IMR-90 (cell line): ENCODE results near the gene RGL1. TPM values are rescaled to one million over a fixed set of nuclear protein-coding genes. Genes with fewer than 3 reads are reported as not detected.

Source experiments
- ATAC-seq: fragments of 200-7000 bp; cut with Tn5 transposase; 2 replicates; pipeline ENCODE4 v1.9.1; 2020; ENCODE audit warnings: low read depth, mild to moderate bottlenecking, moderate library complexity
- BruUV-seq: library from RNA; stranded (reverse); fragments of 400-500 nt; replicated peaks from 2 replicates; lab custom pipeline; 2021; lab: Mats Ljungman, UMichigan
- CTCF ChIA-PET: fragments of 300-600 bp; formaldehyde crosslinking; extraction: SDS; loops from one replicate; lab custom pipeline; 2021; ENCODE audit warnings: antibody characterized with exemption; lab: Yijun Ruan, JAX
- POLR2A ChIA-PET: fragments of 300-600 bp; sonication (Branson Sonifier 250); formaldehyde crosslinking; loops from one replicate; lab custom pipeline; 2022; ENCODE audit warnings: antibody characterized with exemption; ENCODE audit not compliant: unreplicated experiment; lab: Charles Lee
- DNase-seq: peaks from one replicate; pipeline ENCODE4 v3.0.0; 2013
- H2AFZ ChIP-seq: replicated peaks from 2 replicates; pipeline ENCODE3; 2013; ENCODE audit warnings: low read length, mild to moderate bottlenecking; ENCODE audit not compliant: poor library complexity
- H2AK5ac ChIP-seq: 2 replicates; pipeline ENCODE4 v1.6.1; 2013; ENCODE audit warnings: low read depth, low read length, inconsistent platforms
- H2AK9ac ChIP-seq: replicated peaks from 2 replicates; pipeline ENCODE3; 2013; ENCODE audit warnings: mild to moderate bottlenecking, low read depth, low read length, moderate library complexity; ENCODE audit not compliant: poor library complexity
- H2BK120ac ChIP-seq: 2 replicates; pipeline ENCODE4 v1.6.1; 2013; ENCODE audit warnings: low read depth, low read length, inconsistent platforms
- H2BK15ac ChIP-seq: 3 replicates; pipeline ENCODE4 v1.6.1; 2013; ENCODE audit warnings: low read depth, low read length, inconsistent platforms
- H2BK20ac ChIP-seq: 2 replicates; pipeline ENCODE4 v1.6.1; 2013; ENCODE audit warnings: low read depth, mild to moderate bottlenecking, inconsistent platforms, low read length, moderate library complexity
- H2BK5ac ChIP-seq: 2 replicates; pipeline ENCODE4 v1.6.1; 2013; ENCODE audit warnings: mild to moderate bottlenecking, low read depth, low read length, inconsistent platforms; ENCODE audit not compliant: poor library complexity, severe bottlenecking
- H3K14ac ChIP-seq: replicated peaks from 2 replicates; pipeline ENCODE4 v1.6.1; 2013; ENCODE audit warnings: low read depth, low read length, inconsistent platforms
- H3K18ac ChIP-seq: 2 replicates; pipeline ENCODE4 v1.6.1; 2013; ENCODE audit warnings: low read depth, low read length, control low read depth
- H3K23ac ChIP-seq: 2 replicates; pipeline ENCODE4 v1.6.1; 2013; ENCODE audit warnings: low read depth, low read length, inconsistent platforms
- H3K27ac ChIP-seq: 2 replicates; pipeline ENCODE4 v1.5.1; 2013; ENCODE audit warnings: mild to moderate bottlenecking, control low read depth, low read length; ENCODE audit not compliant: insufficient read depth
- H3K27me3 ChIP-seq: 2 replicates; pipeline ENCODE4 v1.6.1; 2013; ENCODE audit warnings: low read length; ENCODE audit not compliant: control insufficient read depth, insufficient read depth
- H3K36me3 ChIP-seq: 2 replicates; pipeline ENCODE4 v1.6.1; 2013; ENCODE audit warnings: low read length, mixed read lengths; ENCODE audit not compliant: control insufficient read depth, insufficient read depth
- H3K4ac ChIP-seq: 2 replicates; pipeline ENCODE4 v1.6.1; 2013; ENCODE audit warnings: low read depth, low read length, inconsistent platforms
- H3K4me1 ChIP-seq: 2 replicates; pipeline ENCODE4 v1.6.1; 2013; ENCODE audit warnings: low read length, mixed read lengths; ENCODE audit not compliant: control insufficient read depth, insufficient read depth
- H3K4me2 ChIP-seq: 2 replicates; pipeline ENCODE4 v1.6.1; 2013; ENCODE audit warnings: low read depth, mild to moderate bottlenecking, control low read depth, low read length, moderate library complexity
- H3K4me3 ChIP-seq: 2 replicates; pipeline ENCODE4 v1.5.1; 2013; ENCODE audit warnings: low read depth, mild to moderate bottlenecking, control low read depth, low read length, moderate library complexity; ENCODE audit not compliant: insufficient read depth
- H3K56ac ChIP-seq: 2 replicates; pipeline ENCODE4 v1.6.1; 2013; ENCODE audit warnings: low read length, inconsistent platforms; ENCODE audit not compliant: insufficient read depth; ENCODE audit errors: extremely low read depth
- H3K79me1 ChIP-seq, 2 experiments: 2 replicates each; pipeline ENCODE4 v1.6.1; 2013; ENCODE audit warnings: low read length in 2 of 2, inconsistent platforms in 1 of 2, low read depth in 1 of 2
- H3K9ac ChIP-seq: 2 replicates; pipeline ENCODE4 v1.6.1; 2013; ENCODE audit warnings: low read depth, low read length, control low read depth
- H3K9me1 ChIP-seq: 2 replicates; pipeline ENCODE4 v1.6.1; 2013; ENCODE audit warnings: low read length, inconsistent platforms; ENCODE audit not compliant: insufficient read depth
- H3K9me3 ChIP-seq: 2 replicates; pipeline ENCODE4 v1.6.1; 2013; ENCODE audit warnings: low read length; ENCODE audit not compliant: control insufficient read depth, insufficient read depth
- H4K20me1 ChIP-seq: 2 replicates; pipeline ENCODE4 v1.6.1; 2013; ENCODE audit warnings: low read length, inconsistent platforms; ENCODE audit not compliant: insufficient read depth
- H4K5ac ChIP-seq: 2 replicates; pipeline ENCODE4 v1.6.1; 2013; ENCODE audit warnings: mild to moderate bottlenecking, low read depth, low read length, control low read depth
- H4K8ac ChIP-seq, 2 experiments: 2 replicates each; pipeline ENCODE4 v1.6.1; 2013; ENCODE audit warnings: low read depth in 2 of 2, low read length in 2 of 2, control low read depth in 1 of 2, inconsistent platforms in 1 of 2
- H4K91ac ChIP-seq: 2 replicates; pipeline ENCODE4 v1.6.1; 2013; ENCODE audit warnings: low read depth, low read length, inconsistent platforms; ENCODE audit not compliant: insufficient read depth
- BHLHE40 ChIP-seq: fragments of 150-350 bp; IDR thresholded peaks from 2 replicates; pipeline ENCODE4 v1.6.1; 2016; ENCODE audit warnings: mild to moderate bottlenecking, low read depth, low read length
- CEBPB ChIP-seq: IDR thresholded peaks from 2 replicates; pipeline ENCODE4 v1.6.1; 2012; ENCODE audit warnings: low read depth, low read length, improper control_type of control experiment
- CHD1 ChIP-seq: IDR thresholded peaks from 2 replicates; pipeline ENCODE4 v1.6.1; 2012; ENCODE audit warnings: low read depth, low read length, improper control_type of control experiment
- ELK1 ChIP-seq: fragments of 150-350 bp; IDR thresholded peaks from 2 replicates; pipeline ENCODE4 v1.6.1; 2016; ENCODE audit warnings: low read depth, mild to moderate bottlenecking, low read length, moderate library complexity, borderline replicate concordance
- FOS ChIP-seq: fragments of 150-350 bp; IDR thresholded peaks from 2 replicates; pipeline ENCODE4 v1.6.1; 2016; ENCODE audit warnings: low read depth, low read length
- MAZ ChIP-seq: IDR thresholded peaks from 2 replicates; pipeline ENCODE4 v1.6.1; 2012; ENCODE audit warnings: low read depth, mild to moderate bottlenecking, low read length, improper control_type of control experiment, moderate library complexity, borderline replicate concordance
- NFE2L2 ChIP-seq: fragments of 150-350 bp; IDR thresholded peaks from 2 replicates; pipeline ENCODE4 v1.6.1; 2016; ENCODE audit warnings: low read depth, mild to moderate bottlenecking, low read length
- RAD21 ChIP-seq: IDR thresholded peaks from 2 replicates; pipeline ENCODE4 v1.6.1; 2012; ENCODE audit warnings: low read length, improper control_type of control experiment
- RCOR1 ChIP-seq: IDR thresholded peaks from 2 replicates; pipeline ENCODE4 v1.6.1; 2012; ENCODE audit warnings: mild to moderate bottlenecking, low read length, improper control_type of control experiment; ENCODE audit not compliant: insufficient replicate concordance
- WGBS, 2 experiments: methylation state at CpG; one replicate each; pipeline versions ENCODE4 v1.1.5 to v1.1.7; 2013; ENCODE audit warnings: missing lambda C conversion rate in 2 of 2; ENCODE audit not compliant: insufficient read length in 1 of 2; ENCODE audit errors: extremely low coverage in 2 of 2; 5-methylcytosine and 5-hydroxymethylcytosine counted together
- dilution Hi-C: fragments of 300-500 bp; cut with HindIII; formaldehyde crosslinking; loops from one replicate; pipeline ENCODE4 v1.14.3; 2018; ENCODE audit warnings: low sequenced_read_pairs; ENCODE audit not compliant: unreplicated experiment
- in situ Hi-C: fragments of 300-500 bp; cut with MboI; formaldehyde crosslinking; loops from 3 replicates; pipeline ENCODE4 v1.14.3; 2019; ENCODE audit warnings: low sequenced_read_pairs, inconsistent platforms, mixed read lengths
- intact Hi-C: fragments of 100-400 bp; cut with micrococcal nuclease; formaldehyde crosslinking; loops from 2 replicates; pipeline ENCODE4 v1.10.0; 2022
- polyA plus RNA-seq, 3 experiments: library from polyadenylated mRNA; depleted of rRNA; stranded (reverse); fragments of >200 nt; gene quantifications; 2 replicates each; pipeline ENCODE4 v1.2.3, GENCODE V29; 2012; ENCODE audit warnings: low replicate concordance in 1 of 3
- total RNA-seq: library from RNA; depleted of rRNA; stranded (reverse); fragments of >200 nt; gene quantifications from 2 replicates; pipeline ENCODE4 v1.2.3, GENCODE V29; 2012
- TF ChIP-seq, protein P1 (sequence below): fragments of 150-350 bp; IDR thresholded peaks from 2 replicates; pipeline ENCODE4 v1.6.1; 2017; ENCODE audit warnings: mild to moderate bottlenecking, antibody characterized with exemption, low read length, low read depth

Gene RGL1
- total and polyA plus RNA-seq, 2 of the 4 experiments (the other 2 are of a cell fraction): 4.7 to 7.5 TPM

GRCh38 chr1:183915625-183916510 is 110.9 kb downstream of the RGL1 start (continued):
- TF ChIP-seq RAD21 (peak; percentile 97), CHD1 (peak; percentile 96; the same call in 1 of the 2 replicates), BHLHE40 (peak; percentile 100), CEBPB (peak; percentile 56)

DNA sequence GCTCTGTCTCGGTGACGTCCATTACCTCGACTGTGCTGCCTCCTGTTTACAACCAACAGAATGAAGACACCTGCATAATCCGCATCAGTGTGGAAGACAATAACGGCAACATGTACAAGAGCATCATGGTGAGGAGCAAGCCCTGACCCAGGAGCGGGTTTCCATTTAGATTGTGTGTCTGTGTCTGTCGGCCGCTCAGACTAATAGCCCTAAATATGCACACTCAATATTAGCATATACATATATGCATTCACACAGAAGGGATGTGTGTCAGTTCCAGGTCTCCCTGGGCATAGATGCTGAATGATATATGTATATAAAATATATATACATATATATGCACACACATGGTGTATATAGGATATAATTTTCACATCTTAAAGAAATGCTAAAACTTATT is 111.7 kb downstream of the RGL1 start:
- no peak for DNase-seq
- Histone ChIP-seq H4K5ac (no peak overlapping the region), H3K4me1 (peaks cover 6% of the 10 kb centered on the region), H3K9me3 (no peaks in the 10 kb centered on the region), H3K18ac (no peak overlapping the region), H3K79me1 (no peaks in the 10 kb centered on the region; a peak in 2 of 4 replicates), H2BK20ac (peak overlapping the region; percentile 85), H4K20me1 (no peaks in the 10 kb centered on the region), H3K27ac (no peak overlapping the region; the same call in 1 of the 2 replicates), H2BK5ac (peak overlapping the region; percentile 41), H2AK5ac (peak overlapping the region; percentile 69; the same call in 1 of the 2 replicates), H2AK9ac (peak overlapping the region; percentile 67), H2BK120ac (peak overlapping the region; percentile 85), H3K9me1 (peaks cover 7% of the 10 kb centered on the region), H2AFZ (peak overlapping the region; percentile 65), H3K4ac (peak overlapping the region; percentile 83), H3K23ac (no peak overlapping the region), H3K56ac (no peak overlapping the region), H4K8ac (peak overlapping the region in 1 of 2 experiments; percentile 35; a peak in 1 of 4 replicates), H3K9ac (no peak overlapping the region), H2BK15ac (peak overlapping the region; percentile 26; the same call in 1 of the 3 replicates), H3K14ac (peak overlapping the region; percentile 44), H3K27me3 (no peaks in the 10 kb centered on the region), H4K91ac (peak overlapping the region; percentile 4; the same call in 1 of the 2 replicates), H3K4me3 (no peak overlapping the region), H3K36me3 (peaks cover 15% of the 10 kb centered on the region; the same call in 1 of the 2 replicates), H3K4me2 (no peak overlapping the region)
- BruUV-seq: no TSS peak
- in situ Hi-C loops: no loop called here
- no CpG with 5 or more reads among the region's 8 CpGs for WGBS, 2 experiments
- dilution Hi-C loops: loop anchor here (25.0 kb wide), 1 partner anchor 254 kb away; the partner anchor contains the start of gene APOBEC4
- intact Hi-C loops: loop anchor here (1.0 kb wide), 3 partner anchors 111 to 261 kb away; partner anchors contain the start of gene RGL1
- ATAC-seq: no peak
- ChIA-PET POLR2A (no interaction called here), CTCF (interaction anchor here (0.9 to 5.3 kb wide), 20 partner anchors 12 to 309 kb away, joined by 3 to 55 read pairs (median 4); partner anchors contain the start of genes APOBEC4 and RGL1)
- TF ChIP-seq CEBPB: no peak
- TF ChIP-seq, protein P1, sequence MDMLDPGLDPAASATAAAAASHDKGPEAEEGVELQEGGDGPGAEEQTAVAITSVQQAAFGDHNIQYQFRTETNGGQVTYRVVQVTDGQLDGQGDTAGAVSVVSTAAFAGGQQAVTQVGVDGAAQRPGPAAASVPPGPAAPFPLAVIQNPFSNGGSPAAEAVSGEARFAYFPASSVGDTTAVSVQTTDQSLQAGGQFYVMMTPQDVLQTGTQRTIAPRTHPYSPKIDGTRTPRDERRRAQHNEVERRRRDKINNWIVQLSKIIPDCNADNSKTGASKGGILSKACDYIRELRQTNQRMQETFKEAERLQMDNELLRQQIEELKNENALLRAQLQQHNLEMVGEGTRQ: no peak
- TF ChIP-seq ELK1: no peak
- TF ChIP-seq RCOR1: no peak
- TF ChIP-seq FOS: no peak
- TF ChIP-seq MAZ: no peak
- TF ChIP-seq NFE2L2: no peak
